K562 (cell line): ENCODE results near the gene KCNJ14. TPM values are rescaled to one million over a fixed set of nuclear protein-coding genes. Genes with fewer than 3 reads are reported as not detected.

ENCODE experiments used
- ATAC-seq: fragments of 200-7000 bp; cut with Tn5 transposase; 3 replicates; pipeline ENCODE4 v1.9.1; 2020; ENCODE audit warnings: moderate library complexity
- BruUV-seq: library from RNA; stranded (reverse); fragments of 400-500 nt; replicated peaks from 2 replicates; lab custom pipeline; 2021; lab: Mats Ljungman, UMichigan
- CTCF ChIA-PET: fragments of 300-600 bp; formaldehyde crosslinking; extraction: SDS; loops from one replicate; lab custom pipeline; 2021; ENCODE audit warnings: low intra/inter-chr PET ratio; lab: Yijun Ruan, JAX
- POLR2A ChIA-PET: fragments of 300-600, 350-650 bp; sonication (Branson Sonifier 250); formaldehyde crosslinking; extraction: SDS; loops from one replicate; lab custom pipeline; 2021; ENCODE audit warnings: antibody characterized with exemption, inconsistent platforms; lab: Yijun Ruan, JAX
- DNase-seq, 4 experiments: peaks; one replicate each; pipeline versions ENCODE4 v3.0.0 to v3.0.0-alpha.2; 2011 to 2018; ENCODE audit warnings: low spot score in 3 of 4, mixed read lengths in 3 of 4; ENCODE audit errors: extremely low read depth in 1 of 4
- FAIRE-seq: peaks from 2 replicates; lab custom pipeline; 2011; peaks lifted over from hg19 to GRCh38; lab: Jason Lieb, UNC
- H2AFZ ChIP-seq: 2 replicates; pipeline ENCODE4 v1.6.0; 2011; ENCODE audit warnings: low read depth, low read length, control low read depth, inconsistent platforms
- H3K27ac ChIP-seq: fragments of 200-600 bp; 3 replicates; pipeline ENCODE4 v1.8.0; 2011; ENCODE audit warnings: low read depth, mild to moderate bottlenecking, control low read depth, inconsistent platforms, low read length, moderate library complexity, mixed read lengths; ENCODE audit errors: extremely low read depth
- H3K27me3 ChIP-seq, 2 experiments: fragments of 300-600 bp in 1 of 2; 2 replicates in 1 of 2; 3 replicates in 1 of 2; pipeline versions ENCODE4 v1.6.0 to v1.8.0; 2011; ENCODE audit warnings: inconsistent platforms in 2 of 2, low read length in 2 of 2, mild to moderate bottlenecking in 1 of 2, mixed read lengths in 1 of 2, moderate library complexity in 1 of 2; ENCODE audit not compliant: control insufficient read depth in 2 of 2, insufficient read depth in 2 of 2
- H3K36me3 ChIP-seq: fragments of 300-600 bp; 3 replicates; pipeline ENCODE4 v1.8.0; 2011; ENCODE audit warnings: mild to moderate bottlenecking, low read length, inconsistent platforms; ENCODE audit not compliant: control insufficient read depth, insufficient read depth
- H3K4me1 ChIP-seq, 2 experiments: fragments of 200-600 bp in 1 of 2; replicated peaks in 1 of 2; 2 replicates in 1 of 2; 3 replicates in 1 of 2; pipeline versions ENCODE4 v1.5.1 to v1.8.0; 2011; ENCODE audit warnings: inconsistent platforms in 2 of 2, low read length in 2 of 2, mild to moderate bottlenecking in 1 of 2, mixed read lengths in 1 of 2, moderate library complexity in 1 of 2; ENCODE audit not compliant: control insufficient read depth in 2 of 2, insufficient read depth in 2 of 2
- H3K4me2 ChIP-seq: 2 replicates; pipeline ENCODE4 v1.6.1; 2011; ENCODE audit warnings: low read length, control low read depth, inconsistent platforms, mixed read lengths; ENCODE audit not compliant: insufficient read depth
- H3K4me3 ChIP-seq: fragments of 200-600 bp; sonication (generic), shearing (Covaris generic); 2 replicates; pipeline ENCODE4 v1.5.1; 2016; ENCODE audit warnings: control low read depth, inconsistent platforms
- H3K79me2 ChIP-seq: fragments of 200-600 bp; 3 replicates; pipeline ENCODE4 v1.8.0; 2011; ENCODE audit warnings: low read length, inconsistent platforms; ENCODE audit not compliant: control insufficient read depth, insufficient read depth
- H3K9ac ChIP-seq, 2 experiments: 2 replicates each; pipeline versions ENCODE4 v1.6.0 to v1.6.1; 2011; ENCODE audit warnings: low read depth in 2 of 2, low read length in 2 of 2, control low read depth in 1 of 2, inconsistent platforms in 1 of 2, mild to moderate bottlenecking in 1 of 2, mixed read lengths in 1 of 2; ENCODE audit not compliant: insufficient read depth in 1 of 2
- H3K9me1 ChIP-seq: one replicate; pipeline ENCODE4 v1.6.0; 2011; ENCODE audit warnings: inconsistent platforms, mild to moderate bottlenecking, low read length, moderate library complexity; ENCODE audit not compliant: control insufficient read depth, insufficient read depth
- H3K9me3 ChIP-seq: replicated peaks from 2 replicates; pipeline ENCODE4 v1.5.1; 2011; ENCODE audit warnings: low read depth, low read length, inconsistent platforms; ENCODE audit not compliant: control insufficient read depth, insufficient read depth
- H4K20me1 ChIP-seq: replicated peaks from 2 replicates; pipeline ENCODE4 v1.6.1; 2011; ENCODE audit warnings: low read length, inconsistent platforms, mixed read lengths; ENCODE audit not compliant: control insufficient read depth, insufficient read depth
- ARNT ChIP-seq, 2 experiments: fragments of 450-650 bp; IDR thresholded peaks; 2 replicates each; pipeline ENCODE4 v1.6.1; 2016; ENCODE audit warnings: mild to moderate bottlenecking in 1 of 2
- ATF7 ChIP-seq: fragments of 450-650 bp; IDR thresholded peaks from 2 replicates; pipeline ENCODE4 v1.7.1; 2014; ENCODE audit warnings: mild to moderate bottlenecking, moderate library complexity
- EP400 ChIP-seq: fragments of 450-650 bp; IDR thresholded peaks from 2 replicates; pipeline ENCODE4 v1.6.1; 2017; ENCODE audit warnings: antibody characterized with exemption, mild to moderate bottlenecking, moderate library complexity
- FOXP4 ChIP-seq: sonication (generic); formaldehyde crosslinking; IDR thresholded peaks from 2 replicates; pipeline ENCODE4 v1.8.0; 2022; ENCODE audit warnings: mild to moderate bottlenecking, missing genetic modification reagents, borderline replicate concordance
- MIER1 ChIP-seq: fragments of 450-650 bp; IDR thresholded peaks from 2 replicates; pipeline ENCODE4 v1.6.1; 2016; ENCODE audit warnings: antibody characterized with exemption, mild to moderate bottlenecking, low read depth
- OTX1 ChIP-seq: fragments of 450-650 bp; formaldehyde crosslinking; IDR thresholded peaks from 2 replicates; pipeline ENCODE4 v1.4.0; 2022; ENCODE audit warnings: mild to moderate bottlenecking
- RBFOX2 ChIP-seq: fragments of 200-400 bp; formaldehyde crosslinking; IDR thresholded peaks from 2 replicates; pipeline ENCODE4 v1.6.1; 2017; ENCODE audit warnings: low read depth, mild to moderate bottlenecking, low read length, moderate library complexity
- SMARCE1 ChIP-seq: fragments of 450-650 bp; IDR thresholded peaks from 2 replicates; pipeline ENCODE4 v1.7.1; 2016; ENCODE audit warnings: mild to moderate bottlenecking
- TAF15 ChIP-seq: fragments of 200-400 bp; formaldehyde crosslinking; IDR thresholded peaks from 2 replicates; pipeline ENCODE4 v1.6.1; 2017; ENCODE audit warnings: mild to moderate bottlenecking, low read depth, low read length, moderate library complexity
- ZFX ChIP-seq: sonication (generic); formaldehyde crosslinking; IDR thresholded peaks from 2 replicates; pipeline ENCODE4 v1.8.0; 2022; ENCODE audit warnings: mild to moderate bottlenecking, missing genetic modification reagents, moderate library complexity
- ZNF407 ChIP-seq: fragments of 450-650 bp; IDR thresholded peaks from 2 replicates; pipeline ENCODE4 v1.6.1; 2016; ENCODE audit warnings: low read depth
- WGBS: fragments of 100-300 bp; shearing (Covaris generic); methylation state at CpG from one replicate; pipeline ENCODE4 v1.1.6; 2016; ENCODE audit warnings: low coverage, mixed read lengths; ENCODE audit not compliant: insufficient coverage; ENCODE audit errors: missing lambda C conversion rate; 5-methylcytosine and 5-hydroxymethylcytosine counted together
- in situ Hi-C: fragments of 300-500 bp; cut with MboI; formaldehyde crosslinking; loops from 4 replicates; pipeline ENCODE4 v1.15.0; 2018; ENCODE audit warnings: inconsistent platforms, mixed read lengths
- intact Hi-C: fragments of 100-400 bp; cut with micrococcal nuclease; formaldehyde crosslinking; loops from 2 replicates; pipeline ENCODE4 v1.14.2; 2022
- polyA plus RNA-seq, 8 experiments: library from polyadenylated mRNA; depleted of rRNA in 4 of 8; stranded (reverse) in 5 of 8; unstranded in 3 of 8; fragments of >200 nt; fragmentation: Nextera tagmentation in 2 of 8; fragmentation: Illumina TruSeq in 1 of 8; extraction: Ambion mirVana in 2 of 8; extraction: Trizol in 1 of 8; gene quantifications; 2 replicates each; pipeline versions ENCODE4 v1.2.1 to v1.2.3, GENCODE V29; 2011 to 2014; ENCODE audit warnings: inconsistent platforms in 1 of 8, missing spikeins in 1 of 8
- total RNA-seq, 7 experiments: library from RNA; depleted of rRNA in 6 of 7; stranded (reverse); fragments of >200 nt in 6 of 7; fragmentation: Illumina TruSeq in 2 of 7; extraction: Trizol in 2 of 7; gene quantifications; 2 replicates each; pipeline versions ENCODE4 v1.2.1 to v1.2.3, GENCODE V29; 2011 to 2021; ENCODE audit warnings: low replicate concordance in 1 of 7

Gene KCNJ14
- total and polyA plus RNA-seq, 9 of the 15 experiments (the other 6 are each of a cell fraction or from before 2014, with no cell fraction given), result 0.15 to 1.6 (median 0.49) TPM

GRCh38 chr19:48445256-48445605, 10.1 kb upstream of the KCNJ14 start:
- no TSS peak for BruUV-seq
- Histone ChIP-seq H2AFZ (peak overlapping the region; percentile 91), H3K4me1 (peaks cover 12 to 16% of the 10 kb centered on the region in 2 experiments), H3K27ac (peak overlapping the region; percentile 84), H3K9me3 (no peaks in the 10 kb centered on the region), H3K4me2 (peak overlapping the region; percentile 97), H3K4me3 (peak overlapping the region; percentile 97), H3K36me3 (peaks cover 62% of the 10 kb centered on the region), H3K9me1 (no peaks in the 10 kb centered on the region), H3K9ac (peak overlapping the region; percentile 97 to 98; a peak in 3 of 4 replicates), H3K27me3 (no peaks in the 10 kb centered on the region), H3K79me2 (peaks cover 32% of the 10 kb centered on the region), H4K20me1 (no peaks in the 10 kb centered on the region)
- ATAC-seq (peak; percentile 86), FAIRE-seq (no peak), DNase-seq (peak; percentile 78 to 85 (median 80))
- CTCF ChIA-PET, result interaction anchor here (0.7 to 1.0 kb wide), 3 partner anchors 55 to 982 kb away, joined by 3 read pairs; no protein-coding TSS in a partner anchor
- POLR2A ChIA-PET, result interaction anchor here (0.6 to 4.7 kb wide), 5 partner anchors 13 to 179 kb away, joined by 3 to 25 read pairs (median 3); no protein-coding TSS in a partner anchor
- intact Hi-C loops (no loop called here), in situ Hi-C loops (no loop called here)
- WGBS, result 2% methylated on average over 6 of the region's 6 CpGs
- TF ChIP-seq EP400, result no peak
- no peak for TF ChIP-seq FOXP4
- no peak for TF ChIP-seq ATF7
- TF ChIP-seq RBFOX2, result no peak
- TF ChIP-seq TAF15, result no peak
- no peak for TF ChIP-seq MIER1
- TF ChIP-seq ZFX (CRISPR knock-in tag), result no peak
- TF ChIP-seq OTX1, result no peak
- TF ChIP-seq ARNT (IDR thresholded peaks at IDR 0.05), result peak in 1 of 2 experiments; percentile 49; a peak in 1 of 4 replicates
- no peak for TF ChIP-seq ZNF407
- 0 out of 2 replicates have a peak, but pooled peaks have one; percentile 36 for TF ChIP-seq SMARCE1
